IMR-90 (cell line): ENCODE data around the gene ACAP2. TPM values are rescaled to one million over a fixed set of nuclear protein-coding genes. Genes with fewer than 3 reads are reported as not detected.

Source experiments
- ATAC-seq: fragments of 200-7000 bp; cut with Tn5 transposase; 2 replicates; pipeline ENCODE4 v1.9.1; 2020; ENCODE audit warnings: low read depth, mild to moderate bottlenecking, moderate library complexity
- BruUV-seq: library from RNA; stranded (reverse); fragments of 400-500 nt; replicated peaks from 2 replicates; lab custom pipeline; 2021; lab: Mats Ljungman, UMichigan
- CTCF ChIA-PET: fragments of 300-600 bp; formaldehyde crosslinking; extraction: SDS; loops from one replicate; lab custom pipeline; 2021; ENCODE audit warnings: antibody characterized with exemption; lab: Yijun Ruan, JAX
- POLR2A ChIA-PET: fragments of 300-600 bp; sonication (Branson Sonifier 250); formaldehyde crosslinking; loops from one replicate; lab custom pipeline; 2022; ENCODE audit warnings: antibody characterized with exemption; ENCODE audit not compliant: unreplicated experiment; lab: Charles Lee
- DNase-seq: peaks from one replicate; pipeline ENCODE4 v3.0.0; 2013
- H2AFZ ChIP-seq: replicated peaks from 2 replicates; pipeline ENCODE3; 2013; ENCODE audit warnings: low read length, mild to moderate bottlenecking; ENCODE audit not compliant: poor library complexity
- H2AK5ac ChIP-seq: 2 replicates; pipeline ENCODE4 v1.6.1; 2013; ENCODE audit warnings: low read depth, low read length, inconsistent platforms
- H2AK9ac ChIP-seq: replicated peaks from 2 replicates; pipeline ENCODE3; 2013; ENCODE audit warnings: mild to moderate bottlenecking, low read depth, low read length, moderate library complexity; ENCODE audit not compliant: poor library complexity
- H2BK120ac ChIP-seq: 2 replicates; pipeline ENCODE4 v1.6.1; 2013; ENCODE audit warnings: low read depth, low read length, inconsistent platforms
- H2BK15ac ChIP-seq: 3 replicates; pipeline ENCODE4 v1.6.1; 2013; ENCODE audit warnings: low read depth, low read length, inconsistent platforms
- H2BK20ac ChIP-seq: 2 replicates; pipeline ENCODE4 v1.6.1; 2013; ENCODE audit warnings: low read depth, mild to moderate bottlenecking, inconsistent platforms, low read length, moderate library complexity
- H2BK5ac ChIP-seq: 2 replicates; pipeline ENCODE4 v1.6.1; 2013; ENCODE audit warnings: mild to moderate bottlenecking, low read depth, low read length, inconsistent platforms; ENCODE audit not compliant: poor library complexity, severe bottlenecking
- H3K14ac ChIP-seq: replicated peaks from 2 replicates; pipeline ENCODE4 v1.6.1; 2013; ENCODE audit warnings: low read depth, low read length, inconsistent platforms
- H3K18ac ChIP-seq: 2 replicates; pipeline ENCODE4 v1.6.1; 2013; ENCODE audit warnings: low read depth, low read length, control low read depth
- H3K23ac ChIP-seq: 2 replicates; pipeline ENCODE4 v1.6.1; 2013; ENCODE audit warnings: low read depth, low read length, inconsistent platforms
- H3K27ac ChIP-seq: 2 replicates; pipeline ENCODE4 v1.5.1; 2013; ENCODE audit warnings: mild to moderate bottlenecking, control low read depth, low read length; ENCODE audit not compliant: insufficient read depth
- H3K27me3 ChIP-seq: 2 replicates; pipeline ENCODE4 v1.6.1; 2013; ENCODE audit warnings: low read length; ENCODE audit not compliant: control insufficient read depth, insufficient read depth
- H3K36me3 ChIP-seq: 2 replicates; pipeline ENCODE4 v1.6.1; 2013; ENCODE audit warnings: low read length, mixed read lengths; ENCODE audit not compliant: control insufficient read depth, insufficient read depth
- H3K4ac ChIP-seq: 2 replicates; pipeline ENCODE4 v1.6.1; 2013; ENCODE audit warnings: low read depth, low read length, inconsistent platforms
- H3K4me1 ChIP-seq: 2 replicates; pipeline ENCODE4 v1.6.1; 2013; ENCODE audit warnings: low read length, mixed read lengths; ENCODE audit not compliant: control insufficient read depth, insufficient read depth
- H3K4me2 ChIP-seq: 2 replicates; pipeline ENCODE4 v1.6.1; 2013; ENCODE audit warnings: low read depth, mild to moderate bottlenecking, control low read depth, low read length, moderate library complexity
- H3K4me3 ChIP-seq: 2 replicates; pipeline ENCODE4 v1.5.1; 2013; ENCODE audit warnings: low read depth, mild to moderate bottlenecking, control low read depth, low read length, moderate library complexity; ENCODE audit not compliant: insufficient read depth
- H3K56ac ChIP-seq: 2 replicates; pipeline ENCODE4 v1.6.1; 2013; ENCODE audit warnings: low read length, inconsistent platforms; ENCODE audit not compliant: insufficient read depth; ENCODE audit errors: extremely low read depth
- H3K79me1 ChIP-seq, 2 experiments: 2 replicates each; pipeline ENCODE4 v1.6.1; 2013; ENCODE audit warnings: low read length in 2 of 2, inconsistent platforms in 1 of 2, low read depth in 1 of 2
- H3K9ac ChIP-seq: 2 replicates; pipeline ENCODE4 v1.6.1; 2013; ENCODE audit warnings: low read depth, low read length, control low read depth
- H3K9me1 ChIP-seq: 2 replicates; pipeline ENCODE4 v1.6.1; 2013; ENCODE audit warnings: low read length, inconsistent platforms; ENCODE audit not compliant: insufficient read depth
- H3K9me3 ChIP-seq: 2 replicates; pipeline ENCODE4 v1.6.1; 2013; ENCODE audit warnings: low read length; ENCODE audit not compliant: control insufficient read depth, insufficient read depth
- H4K20me1 ChIP-seq: 2 replicates; pipeline ENCODE4 v1.6.1; 2013; ENCODE audit warnings: low read length, inconsistent platforms; ENCODE audit not compliant: insufficient read depth
- H4K5ac ChIP-seq: 2 replicates; pipeline ENCODE4 v1.6.1; 2013; ENCODE audit warnings: mild to moderate bottlenecking, low read depth, low read length, control low read depth
- H4K8ac ChIP-seq, 2 experiments: 2 replicates each; pipeline ENCODE4 v1.6.1; 2013; ENCODE audit warnings: low read depth in 2 of 2, low read length in 2 of 2, control low read depth in 1 of 2, inconsistent platforms in 1 of 2
- H4K91ac ChIP-seq: 2 replicates; pipeline ENCODE4 v1.6.1; 2013; ENCODE audit warnings: low read depth, low read length, inconsistent platforms; ENCODE audit not compliant: insufficient read depth
- BHLHE40 ChIP-seq: fragments of 150-350 bp; IDR thresholded peaks from 2 replicates; pipeline ENCODE4 v1.6.1; 2016; ENCODE audit warnings: mild to moderate bottlenecking, low read depth, low read length
- CEBPB ChIP-seq: IDR thresholded peaks from 2 replicates; pipeline ENCODE4 v1.6.1; 2012; ENCODE audit warnings: low read depth, low read length, improper control_type of control experiment
- CHD1 ChIP-seq: IDR thresholded peaks from 2 replicates; pipeline ENCODE4 v1.6.1; 2012; ENCODE audit warnings: low read depth, low read length, improper control_type of control experiment
- CTCF ChIP-seq: conservative IDR thresholded peaks from 2 replicates; pipeline ENCODE4 v1.5.1; 2012; ENCODE audit warnings: mild to moderate bottlenecking, low read depth, low read length, improper control_type of control experiment
- ELK1 ChIP-seq: fragments of 150-350 bp; IDR thresholded peaks from 2 replicates; pipeline ENCODE4 v1.6.1; 2016; ENCODE audit warnings: low read depth, mild to moderate bottlenecking, low read length, moderate library complexity, borderline replicate concordance
- FOS ChIP-seq: fragments of 150-350 bp; IDR thresholded peaks from 2 replicates; pipeline ENCODE4 v1.6.1; 2016; ENCODE audit warnings: low read depth, low read length
- MAFK ChIP-seq: IDR thresholded peaks from 2 replicates; pipeline ENCODE4 v1.6.1; 2012; ENCODE audit warnings: low read depth, low read length, improper control_type of control experiment
- MAZ ChIP-seq: IDR thresholded peaks from 2 replicates; pipeline ENCODE4 v1.6.1; 2012; ENCODE audit warnings: low read depth, mild to moderate bottlenecking, low read length, improper control_type of control experiment, moderate library complexity, borderline replicate concordance
- MXI1 ChIP-seq: IDR thresholded peaks from 2 replicates; pipeline ENCODE4 v1.6.1; 2012; ENCODE audit warnings: low read depth, mild to moderate bottlenecking, low read length, moderate library complexity, borderline replicate concordance
- NFE2L2 ChIP-seq: fragments of 150-350 bp; IDR thresholded peaks from 2 replicates; pipeline ENCODE4 v1.6.1; 2016; ENCODE audit warnings: low read depth, mild to moderate bottlenecking, low read length
- RAD21 ChIP-seq: IDR thresholded peaks from 2 replicates; pipeline ENCODE4 v1.6.1; 2012; ENCODE audit warnings: low read length, improper control_type of control experiment
- RCOR1 ChIP-seq: IDR thresholded peaks from 2 replicates; pipeline ENCODE4 v1.6.1; 2012; ENCODE audit warnings: mild to moderate bottlenecking, low read length, improper control_type of control experiment; ENCODE audit not compliant: insufficient replicate concordance
- RFX5 ChIP-seq: IDR thresholded peaks from 2 replicates; pipeline ENCODE4 v1.8.0; 2012; ENCODE audit warnings: low read depth, mild to moderate bottlenecking, low read length, moderate library complexity
- SMC3 ChIP-seq: fragments of 150-350 bp; IDR thresholded peaks from 2 replicates; pipeline ENCODE4 v1.6.1; 2016; ENCODE audit warnings: low read depth, mild to moderate bottlenecking, antibody characterized with exemption, low read length, moderate library complexity
- WGBS, 2 experiments: methylation state at CpG; one replicate each; pipeline versions ENCODE4 v1.1.5 to v1.1.7; 2013; ENCODE audit warnings: missing lambda C conversion rate in 2 of 2; ENCODE audit not compliant: insufficient read length in 1 of 2; ENCODE audit errors: extremely low coverage in 2 of 2; 5-methylcytosine and 5-hydroxymethylcytosine counted together
- dilution Hi-C: fragments of 300-500 bp; cut with HindIII; formaldehyde crosslinking; loops from one replicate; pipeline ENCODE4 v1.14.3; 2018; ENCODE audit warnings: low sequenced_read_pairs; ENCODE audit not compliant: unreplicated experiment
- in situ Hi-C: fragments of 300-500 bp; cut with MboI; formaldehyde crosslinking; loops from 3 replicates; pipeline ENCODE4 v1.14.3; 2019; ENCODE audit warnings: low sequenced_read_pairs, inconsistent platforms, mixed read lengths
- intact Hi-C: fragments of 100-400 bp; cut with micrococcal nuclease; formaldehyde crosslinking; loops from 2 replicates; pipeline ENCODE4 v1.10.0; 2022
- polyA plus RNA-seq, 3 experiments: library from polyadenylated mRNA; depleted of rRNA; stranded (reverse); fragments of >200 nt; gene quantifications; 2 replicates each; pipeline ENCODE4 v1.2.3, GENCODE V29; 2012; ENCODE audit warnings: low replicate concordance in 1 of 3
- total RNA-seq: library from RNA; depleted of rRNA; stranded (reverse); fragments of >200 nt; gene quantifications from 2 replicates; pipeline ENCODE4 v1.2.3, GENCODE V29; 2012
- TF ChIP-seq, protein P1 (sequence below): fragments of 150-350 bp; IDR thresholded peaks from 2 replicates; pipeline ENCODE4 v1.6.1; 2017; ENCODE audit warnings: mild to moderate bottlenecking, antibody characterized with exemption, low read length, low read depth

Gene ACAP2
- total and polyA plus RNA-seq, 2 of the 4 experiments (the other 2 are of a cell fraction) = 11.9 to 35.1 TPM

DNA sequence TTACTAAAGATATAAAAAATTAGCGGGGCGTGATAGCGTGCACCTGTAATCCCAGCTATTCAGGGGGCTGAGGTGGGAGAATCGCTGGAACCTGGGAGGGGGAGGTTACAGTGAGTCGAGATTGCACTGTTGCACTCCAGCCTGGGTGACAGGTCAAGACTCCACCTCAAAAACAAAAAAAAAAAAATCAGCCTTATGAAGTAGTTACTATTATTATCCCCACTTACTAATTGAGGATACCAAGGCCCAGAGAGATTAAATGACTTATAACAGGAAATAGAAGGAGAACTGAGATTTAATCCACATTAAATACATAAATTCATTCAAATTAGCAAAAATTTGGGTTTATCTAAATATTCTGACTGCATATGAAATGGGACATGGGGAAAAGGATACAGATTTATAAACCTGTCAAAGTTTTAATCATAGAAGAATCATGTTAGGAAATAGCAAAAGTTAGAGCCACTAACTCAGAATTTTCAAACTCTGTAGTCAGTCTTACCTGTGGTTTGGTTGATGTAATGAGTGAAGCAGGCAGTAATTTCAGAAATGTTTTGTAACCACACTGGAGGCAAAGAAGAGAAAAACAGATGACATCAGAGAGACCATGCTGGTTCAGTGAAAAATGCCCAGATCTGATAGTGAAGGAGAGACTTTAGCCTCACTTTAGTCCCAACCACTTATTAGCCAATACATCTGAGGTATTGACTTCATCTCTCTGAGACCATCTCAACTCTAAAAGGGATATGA lies 25.0 kb upstream of the ACAP2 start:
- Histone ChIP-seq H4K5ac (no peak overlapping the region), H2BK20ac (no peak overlapping the region), H3K27me3 (peaks cover 5% of the 10 kb centered on the region; the same call in 1 of the 2 replicates), H4K8ac (no peak overlapping the region), H3K56ac (no peak overlapping the region), H3K4ac (no peak overlapping the region), H2BK120ac (no peak overlapping the region), H3K79me1 (no peaks in the 10 kb centered on the region), H3K14ac (no peak overlapping the region), H3K9me1 (no peaks in the 10 kb centered on the region), H4K20me1 (no peaks in the 10 kb centered on the region), H3K27ac (no peak overlapping the region), H2AK5ac (no peak overlapping the region), H3K4me2 (no peak overlapping the region), H3K9ac (no peak overlapping the region), H3K23ac (no peak overlapping the region), H2AK9ac (no peak overlapping the region), H2AFZ (no peak overlapping the region), H3K36me3 (no peaks in the 10 kb centered on the region), H3K4me3 (no peak overlapping the region), H3K18ac (no peak overlapping the region), H3K4me1 (no peaks in the 10 kb centered on the region), H2BK15ac (no peak overlapping the region), H4K91ac (no peak overlapping the region), H2BK5ac (no peak overlapping the region), H3K9me3 (peaks cover 5% of the 10 kb centered on the region)
- in situ Hi-C loops = loop anchor here (10.0 kb wide), 1 partner anchor 47 kb away; no protein-coding TSS in a partner anchor
- ChIA-PET POLR2A (no interaction called here), CTCF (no interaction called here)
- peak; percentile 53; the same call in 1 of the 2 replicates for ATAC-seq
- WGBS, 2 experiments = no CpG with 5 or more reads among the region's 5 CpGs
- intact Hi-C loops = no loop called here
- BruUV-seq = no TSS peak
- dilution Hi-C loops = no loop called here
- peak; percentile 59 for DNase-seq
- TF ChIP-seq MXI1 = no peak
- TF ChIP-seq, protein P1, sequence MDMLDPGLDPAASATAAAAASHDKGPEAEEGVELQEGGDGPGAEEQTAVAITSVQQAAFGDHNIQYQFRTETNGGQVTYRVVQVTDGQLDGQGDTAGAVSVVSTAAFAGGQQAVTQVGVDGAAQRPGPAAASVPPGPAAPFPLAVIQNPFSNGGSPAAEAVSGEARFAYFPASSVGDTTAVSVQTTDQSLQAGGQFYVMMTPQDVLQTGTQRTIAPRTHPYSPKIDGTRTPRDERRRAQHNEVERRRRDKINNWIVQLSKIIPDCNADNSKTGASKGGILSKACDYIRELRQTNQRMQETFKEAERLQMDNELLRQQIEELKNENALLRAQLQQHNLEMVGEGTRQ = no peak
- TF ChIP-seq RAD21 = no peak
- TF ChIP-seq CTCF = no peak
- TF ChIP-seq MAFK = no peak; the same call in 1 of the 2 replicates
- no peak for TF ChIP-seq CHD1
- no peak for TF ChIP-seq FOS
- no peak for TF ChIP-seq SMC3
- TF ChIP-seq MAZ = no peak
- TF ChIP-seq ELK1 = no peak
- TF ChIP-seq CEBPB = no peak
- no peak for TF ChIP-seq BHLHE40
- no peak for TF ChIP-seq NFE2L2
- TF ChIP-seq RCOR1 = no peak
- no peak for TF ChIP-seq RFX5
